H9 (cell line): ENCODE results near the gene PDLIM3. TPM values are rescaled to one million over a fixed set of nuclear protein-coding genes. Genes with fewer than 3 reads are reported as not detected.

ENCODE experiments used
- DNase-seq: peaks from one replicate; pipeline ENCODE4 v3.0.0-alpha.2; 2017
- H2AFZ ChIP-seq: one replicate; pipeline ENCODE4 v1.6.1; 2013; ENCODE audit warnings: mild to moderate bottlenecking, low read length, control low read depth, moderate library complexity
- H2AK5ac ChIP-seq: 2 replicates; pipeline ENCODE4 v1.6.1; 2013; ENCODE audit warnings: low read length, control low read depth, mixed read lengths; ENCODE audit not compliant: insufficient read length
- H2BK120ac ChIP-seq: one replicate; pipeline ENCODE4 v1.6.1; 2013; ENCODE audit warnings: low read depth, mild to moderate bottlenecking, low read length, control low read depth, inconsistent platforms; ENCODE audit not compliant: poor library complexity, severe bottlenecking
- H2BK12ac ChIP-seq: 2 replicates; pipeline ENCODE4 v1.6.1; 2013; ENCODE audit warnings: low read length, control low read depth, mixed read lengths, low read depth; ENCODE audit not compliant: insufficient read length
- H2BK15ac ChIP-seq: 2 replicates; pipeline ENCODE4 v1.6.1; 2013; ENCODE audit warnings: low read depth, low read length, control low read depth
- H2BK20ac ChIP-seq: one replicate; pipeline ENCODE4 v1.6.1; 2013; ENCODE audit warnings: low read depth, mild to moderate bottlenecking, low read length, control low read depth, inconsistent platforms; ENCODE audit not compliant: poor library complexity, severe bottlenecking
- H2BK5ac ChIP-seq: 2 replicates; pipeline ENCODE4 v1.6.1; 2013; ENCODE audit warnings: low read length, control low read depth, mixed read lengths; ENCODE audit not compliant: insufficient read length
- H3K14ac ChIP-seq: 2 replicates; pipeline ENCODE4 v1.6.1; 2013; ENCODE audit warnings: low read length, control low read depth; ENCODE audit not compliant: insufficient read depth
- H3K18ac ChIP-seq: 2 replicates; pipeline ENCODE4 v1.6.1; 2013; ENCODE audit warnings: low read depth, mild to moderate bottlenecking, mixed read lengths, low read length, control low read depth; ENCODE audit not compliant: insufficient read length
- H3K23ac ChIP-seq: 2 replicates; pipeline ENCODE4 v1.6.1; 2013; ENCODE audit warnings: low read length, control low read depth, mixed read lengths, low read depth; ENCODE audit not compliant: insufficient read length
- H3K23me2 ChIP-seq: 2 replicates; pipeline ENCODE4 v1.6.1; 2013; ENCODE audit warnings: low read depth, mild to moderate bottlenecking, mixed read lengths, low read length, control low read depth; ENCODE audit not compliant: insufficient read length, poor library complexity, severe bottlenecking
- H3K27ac ChIP-seq: 2 replicates; pipeline ENCODE4 v1.5.1; 2013; ENCODE audit warnings: low read length, control low read depth, mixed read lengths, low read depth; ENCODE audit not compliant: insufficient read length
- H3K27me3 ChIP-seq: 2 replicates; pipeline ENCODE4 v1.6.1; 2013; ENCODE audit warnings: low read length, control low read depth, inconsistent platforms; ENCODE audit not compliant: insufficient read depth
- H3K4ac ChIP-seq: 2 replicates; pipeline ENCODE4 v1.6.1; 2013; ENCODE audit warnings: low read depth, mild to moderate bottlenecking, control low read depth, inconsistent platforms, low read length, moderate library complexity
- H3K4me1 ChIP-seq: 2 replicates; pipeline ENCODE4 v1.6.1; 2013; ENCODE audit warnings: low read length, control low read depth, inconsistent platforms; ENCODE audit not compliant: insufficient read depth
- H3K4me2 ChIP-seq: 2 replicates; pipeline ENCODE4 v1.6.1; 2013; ENCODE audit warnings: low read length, control low read depth, mixed read lengths; ENCODE audit not compliant: insufficient read length, insufficient read depth
- H3K56ac ChIP-seq: 2 replicates; pipeline ENCODE4 v1.6.1; 2013; ENCODE audit warnings: low read depth, mild to moderate bottlenecking, mixed read lengths, low read length, control low read depth; ENCODE audit not compliant: insufficient read length
- H3K79me1 ChIP-seq: 2 replicates; pipeline ENCODE4 v1.6.1; 2013; ENCODE audit warnings: low read depth, mild to moderate bottlenecking, moderate library complexity, low read length, control low read depth, inconsistent platforms; ENCODE audit not compliant: insufficient read depth, poor library complexity, severe bottlenecking
- H3K79me2 ChIP-seq: 2 replicates; pipeline ENCODE4 v1.6.1; 2013; ENCODE audit warnings: low read length, control low read depth, inconsistent platforms; ENCODE audit not compliant: insufficient read depth
- H3K9ac ChIP-seq: 2 replicates; pipeline ENCODE4 v1.6.1; 2013; ENCODE audit warnings: low read length, control low read depth, mixed read lengths; ENCODE audit not compliant: insufficient read length; ENCODE audit errors: extremely low read depth
- H3K9me3 ChIP-seq: one replicate; pipeline ENCODE4 v1.6.1; 2013; ENCODE audit warnings: low read depth, low read length, inconsistent platforms; ENCODE audit not compliant: control insufficient read depth
- H3T11ph ChIP-seq: one replicate; pipeline ENCODE4 v1.6.1; 2013; ENCODE audit warnings: mild to moderate bottlenecking, low read length, control low read depth, inconsistent platforms
- H4K20me1 ChIP-seq: one replicate; pipeline ENCODE4 v1.6.1; 2013; ENCODE audit not compliant: control insufficient read depth, insufficient read length, insufficient read depth
- H4K5ac ChIP-seq: 2 replicates; pipeline ENCODE4 v1.6.1; 2013; ENCODE audit warnings: low read depth, mild to moderate bottlenecking, mixed read lengths, low read length, control low read depth; ENCODE audit not compliant: insufficient read length
- H4K8ac ChIP-seq: replicated peaks from 2 replicates; pipeline ENCODE4 v1.6.1; 2013; ENCODE audit warnings: low read length, control low read depth, mixed read lengths, low read depth; ENCODE audit not compliant: insufficient read length
- H4K91ac ChIP-seq: 2 replicates; pipeline ENCODE4 v1.6.1; 2013; ENCODE audit warnings: low read depth, mild to moderate bottlenecking, moderate library complexity, mixed read lengths, low read length, control low read depth; ENCODE audit not compliant: insufficient read length
- H3K27ac Mint-ChIP-seq, 3 experiments: 2 replicates in 2 of 3; 3 replicates in 1 of 3; pipeline ENCODE4 v1.8.0; 2020 to 2021; ENCODE audit warnings: mixed read lengths in 3 of 3, mild to moderate bottlenecking in 1 of 3, moderate library complexity in 1 of 3
- H3K27me3 Mint-ChIP-seq: 2 replicates; pipeline ENCODE4 v1.8.0; 2021; ENCODE audit warnings: low read depth, mild to moderate bottlenecking, moderate library complexity, mixed read lengths
- H3K36me3 Mint-ChIP-seq, 3 experiments: 2 replicates in 2 of 3; 3 replicates in 1 of 3; pipeline ENCODE4 v1.8.0; 2020 to 2021; ENCODE audit warnings: low read depth in 3 of 3, mixed read lengths in 3 of 3; ENCODE audit not compliant: insufficient read depth in 1 of 3
- H3K4me1 Mint-ChIP-seq, 2 experiments: 2 replicates each; pipeline ENCODE4 v1.8.0; 2020; ENCODE audit warnings: mixed read lengths in 2 of 2
- H3K4me3 Mint-ChIP-seq, 2 experiments: 2 replicates in 1 of 2; 3 replicates in 1 of 2; pipeline ENCODE4 v1.8.0; 2020 to 2021; ENCODE audit warnings: mild to moderate bottlenecking in 2 of 2, mixed read lengths in 2 of 2, moderate library complexity in 1 of 2
- H3K9me3 Mint-ChIP-seq, 2 experiments: 2 replicates in 1 of 2; 3 replicates in 1 of 2; pipeline ENCODE4 v1.8.0; 2020; ENCODE audit warnings: mild to moderate bottlenecking in 2 of 2, mixed read lengths in 2 of 2, moderate library complexity in 1 of 2
- CTCF ChIP-seq: fragments of 200-600 bp; sonication (generic); conservative IDR thresholded peaks from 3 replicates; pipeline ENCODE4 v1.8.0; 2021; ENCODE audit warnings: antibody characterized with exemption, mild to moderate bottlenecking
- WGBS: extraction: QIAGEN DNeasy Blood & Tissue Kit; methylation state at CpG from one replicate; pipeline ENCODE4 v1.1.7; 2013; ENCODE audit warnings: missing lambda C conversion rate, low lambda C conversion rate, mixed read lengths; ENCODE audit not compliant: insufficient read length; ENCODE audit errors: extremely low coverage; 5-methylcytosine and 5-hydroxymethylcytosine counted together
- total RNA-seq: library from RNA; stranded (reverse); gene quantifications from 2 replicates; pipeline ENCODE4 v1.2.1, GENCODE V29; 2021

The PDLIM3 gene
- total RNA-seq, 1 experiment from 2014 or later = 12.0 TPM

GRCh38 chr4:185464183-185464582 is 71.1 kb downstream of the PDLIM3 start:
- Histone ChIP-seq H3K27ac (no peak overlapping the region), H3K79me2 (no peaks in the 10 kb centered on the region)
- H3K27me3 Mint-ChIP-seq = peaks cover 9% of the 10 kb centered on the region

More at GRCh38 chr4:185464183-185464582, 71.1 kb downstream of the PDLIM3 start:
- no peak overlapping the region for H3K4ac ChIP-seq
- no peaks in the 10 kb centered on the region for H3K79me1 ChIP-seq
- H3K9me3 ChIP-seq = no peaks in the 10 kb centered on the region
- H2AK5ac ChIP-seq = no peak overlapping the region
- H3K9me3 Mint-ChIP-seq = no peaks in the 10 kb centered on the region; a peak in 1 of 5 replicates
- no peaks in the 10 kb centered on the region for H4K20me1 ChIP-seq
- no peak overlapping the region for H3K4me3 Mint-ChIP-seq
- no peak overlapping the region for H2BK5ac ChIP-seq
- H2BK120ac ChIP-seq = no peak overlapping the region
- H3K27ac Mint-ChIP-seq = no peak overlapping the region
- H4K91ac ChIP-seq = no peak overlapping the region
- no peak overlapping the region for H3K18ac ChIP-seq
- no peak overlapping the region for H4K5ac ChIP-seq
- no peak overlapping the region for H3K14ac ChIP-seq
- H4K8ac ChIP-seq = no peak overlapping the region
- peak; percentile 20; the same call in 1 of the 3 replicates for TF ChIP-seq CTCF
- H3K56ac ChIP-seq = no peak overlapping the region
- H2BK15ac ChIP-seq = no peak overlapping the region
- H3K27me3 ChIP-seq = no peaks in the 10 kb centered on the region
- no peak overlapping the region for H3K23ac ChIP-seq
- no peak overlapping the region for H2BK12ac ChIP-seq
- H3K36me3 Mint-ChIP-seq = peaks cover 0 to 3% (median 0%) of the 10 kb centered on the region in 3 experiments; a peak in 2 of 7 replicates
- no peak overlapping the region for H3K9ac ChIP-seq
- no peak overlapping the region for H2AFZ ChIP-seq
- H2BK20ac ChIP-seq = no peak overlapping the region
- no CpG with 5 or more reads among the region's 6 CpGs for WGBS
- peak; percentile 51 for DNase-seq
- H3T11ph ChIP-seq = no peak overlapping the region
- H3K4me2 ChIP-seq = no peak overlapping the region
- peaks cover 23 to 28% of the 10 kb centered on the region in 2 experiments for H3K4me1 Mint-ChIP-seq
- no peaks in the 10 kb centered on the region for H3K23me2 ChIP-seq
- no peaks in the 10 kb centered on the region; the same call in 1 of the 2 replicates for H3K4me1 ChIP-seq
